GM19239 (cell line): ENCODE data around the gene LEP.
"Not testable (repeated sequence)": the region's sequence is repeated elsewhere in the genome, so short reads cannot be mapped to it uniquely, and the experiment has no call there.

Source experiments
- DNase-seq: peaks from one replicate; pipeline ENCODE4 v3.0.0; 2011; ENCODE audit warnings: low spot score; ENCODE audit not compliant: insufficient read length
- FAIRE-seq: peaks from 2 replicates; lab custom pipeline; 2011; peaks lifted over from hg19 to GRCh38; lab: Jason Lieb, UNC

LEP gene

GRCh38 chr7:128270826-128271272 is 29.8 kb downstream of the LEP start:
- DNase-seq (no peak), FAIRE-seq (no peak)

DNA sequence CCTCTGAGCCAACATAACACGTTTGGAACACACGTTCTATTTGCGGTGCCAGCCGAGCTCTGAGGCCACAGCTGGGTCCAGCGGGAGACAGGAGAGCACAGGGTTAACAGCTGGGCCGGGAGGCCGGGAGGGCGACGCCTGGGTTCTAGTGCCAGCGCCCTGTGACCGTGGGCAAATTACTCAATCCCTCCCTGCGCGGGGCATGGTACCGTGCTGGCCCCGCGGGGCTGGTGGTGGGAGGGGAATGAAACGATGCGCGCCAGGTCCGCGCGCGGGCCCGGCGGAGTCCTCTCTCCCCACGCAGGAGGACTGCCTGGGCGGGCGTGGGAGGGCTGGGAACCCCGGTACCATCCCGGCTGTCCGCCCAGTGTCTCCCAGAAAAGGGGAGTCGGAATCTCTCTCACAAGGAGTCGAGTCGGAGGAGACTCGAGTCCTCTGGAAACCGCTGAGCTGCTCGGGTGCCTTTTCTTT is 30.4 kb downstream of the LEP start:
- FAIRE-seq (no peak), DNase-seq (no peak)

- no peak for FAIRE-seq
- DNase-seq: no peak
Measured at GRCh38 chr7:128271942-128272481, 30.9 kb downstream of the LEP start.

- FAIRE-seq (no peak), DNase-seq (no peak)
Measured at GRCh38 chr7:128274246-128274883, 33.3 kb downstream of the LEP start.

DNA sequence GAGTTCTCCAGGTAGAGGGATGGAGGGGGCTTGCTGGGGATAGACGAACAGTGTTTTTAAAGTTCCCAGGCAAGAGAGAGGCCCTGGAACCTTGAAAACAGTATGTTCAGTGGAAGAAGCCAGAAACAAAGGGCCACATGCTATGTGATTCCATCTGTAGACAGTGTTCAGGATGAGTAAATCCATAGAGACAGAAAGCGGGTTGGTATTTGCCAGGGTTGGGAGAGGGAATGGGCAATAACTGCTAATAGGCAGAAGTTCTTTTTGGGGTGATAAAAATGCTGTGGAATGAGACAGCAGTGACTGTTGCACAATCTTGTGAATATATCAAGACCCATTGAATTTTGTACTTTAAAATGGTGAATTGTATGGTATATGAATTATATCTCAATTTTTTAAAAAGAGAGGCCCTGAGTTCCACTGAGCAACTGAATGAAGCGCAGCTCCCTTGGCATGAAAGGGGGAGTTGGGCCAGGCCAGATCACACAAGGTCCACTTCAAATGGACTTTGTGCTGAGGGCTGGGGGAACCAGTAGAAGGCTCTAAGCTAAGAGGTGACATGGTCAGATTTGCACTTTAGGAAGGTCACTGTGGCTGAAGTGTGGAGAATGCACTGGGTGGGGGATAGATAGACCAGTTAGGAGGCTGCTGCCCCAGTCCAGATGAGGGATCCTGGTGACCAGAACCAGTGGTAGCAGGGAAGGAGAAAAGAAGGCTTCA is 34.0 kb downstream of the LEP start:
- FAIRE-seq: no peak
- no peak for DNase-seq

- FAIRE-seq: no peak
Measured at GRCh38 chr7:128275681-128276080, 34.6 kb downstream of the LEP start.

DNA sequence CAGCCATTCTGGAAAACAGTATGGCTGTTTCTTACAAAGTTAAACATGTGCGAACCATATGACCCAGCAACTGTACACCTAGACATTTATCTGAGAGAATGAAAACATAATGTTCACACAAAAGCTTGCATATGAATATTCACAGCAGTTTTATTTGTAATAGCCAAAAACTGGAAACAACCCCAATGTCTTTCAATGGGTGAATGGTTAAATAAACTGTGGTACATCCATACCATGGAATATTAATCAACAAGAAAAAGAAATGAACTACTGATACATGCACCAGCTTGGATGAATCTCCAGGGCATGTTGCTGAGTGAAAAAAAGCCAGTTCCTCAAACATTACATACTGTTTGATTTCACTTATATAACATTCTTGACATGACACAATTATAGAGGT is 37.3 kb downstream of the LEP start:
- no peak for FAIRE-seq

More at GRCh38 chr7:128275681-128276080, 34.6 kb downstream of the LEP start:
- DNase-seq: no peak

DNA sequence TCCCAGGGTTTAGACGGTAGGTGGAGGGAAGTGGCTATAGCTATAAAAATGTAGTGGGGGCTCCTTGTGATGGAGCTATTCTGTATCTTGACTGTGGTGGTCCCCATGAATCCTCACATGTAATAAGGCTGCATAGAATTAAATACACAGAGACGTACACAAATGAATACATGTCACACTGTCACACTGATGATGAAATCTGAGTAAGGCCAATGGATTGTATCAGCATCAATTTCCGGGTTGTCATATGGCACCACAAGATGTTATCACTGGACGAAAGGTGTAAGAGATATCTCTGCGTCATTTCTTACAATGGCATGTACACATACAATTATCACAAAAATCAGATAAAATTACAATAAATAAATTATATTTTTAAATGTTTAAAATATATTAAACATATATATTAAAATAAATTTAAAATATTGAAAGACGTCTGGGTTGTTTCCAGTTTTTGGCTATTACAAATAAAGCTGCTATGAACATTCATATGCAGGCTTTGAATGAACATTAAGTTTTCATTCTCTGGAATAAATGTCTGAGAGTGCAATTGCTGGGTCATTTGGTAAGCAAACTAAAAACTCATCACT is 38.1 kb downstream of the LEP start:
- no peak for FAIRE-seq
- no peak for DNase-seq

More for the DNA sequence above, 37.3 kb downstream of the LEP start:
- DNase-seq: no peak

DNA sequence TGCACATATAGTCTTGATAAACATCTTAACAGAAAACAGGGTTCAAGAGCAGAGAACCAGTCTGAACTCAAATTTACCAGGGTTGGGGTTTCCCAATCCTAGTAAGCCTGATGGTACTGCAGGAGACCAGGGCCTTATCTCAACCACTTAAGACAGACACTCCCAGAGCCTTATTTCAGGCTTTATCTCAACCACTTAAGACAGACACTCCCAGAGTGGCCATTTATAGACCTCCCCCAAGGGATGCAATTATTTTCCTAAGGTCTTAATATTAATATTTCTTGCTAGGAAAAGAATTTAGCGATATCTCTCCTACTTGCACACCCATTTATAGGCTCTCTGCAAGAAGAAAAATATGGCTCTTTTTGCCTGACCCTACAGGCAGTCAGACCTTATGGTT is 39.4 kb downstream of the LEP start:
- FAIRE-seq, DNase-seq: not testable (repeated sequence)

- FAIRE-seq (no peak), DNase-seq (no peak)
Measured at GRCh38 chr7:128281605-128282380, 40.7 kb downstream of the LEP start.

- no peak for FAIRE-seq
- no peak for DNase-seq
Measured at GRCh38 chr7:128284102-128284501, 43.0 kb downstream of the LEP start.

- FAIRE-seq (no peak), DNase-seq (no peak)
Measured at GRCh38 chr7:128287556-128287955, 46.5 kb downstream of the LEP start.

DNA sequence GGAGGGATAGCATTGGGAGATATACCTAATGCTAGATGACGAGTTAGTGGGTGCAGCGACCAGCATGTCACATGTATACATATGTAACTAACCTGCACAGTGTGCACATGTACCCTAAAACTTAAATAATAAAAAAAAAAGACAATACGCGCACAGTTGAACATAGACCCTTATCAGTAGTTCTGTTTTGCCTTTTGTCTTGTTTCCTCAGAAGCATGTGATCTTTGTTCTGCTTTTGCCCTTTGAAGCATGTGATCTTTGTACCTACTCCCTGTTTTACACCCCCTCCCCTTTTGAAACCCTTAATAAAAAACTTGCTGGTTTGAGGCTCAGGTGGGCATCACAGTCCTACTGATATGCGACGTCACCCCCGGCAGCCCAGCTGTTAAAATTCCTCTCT is 56.9 kb downstream of the LEP start:
- not testable (repeated sequence) for FAIRE-seq

GRCh38 chr7:128299109-128299607 is 58.1 kb downstream of the LEP start:
- no peak for FAIRE-seq

More for the DNA sequence above, 56.9 kb downstream of the LEP start:
- not testable (repeated sequence) for DNase-seq

DNA sequence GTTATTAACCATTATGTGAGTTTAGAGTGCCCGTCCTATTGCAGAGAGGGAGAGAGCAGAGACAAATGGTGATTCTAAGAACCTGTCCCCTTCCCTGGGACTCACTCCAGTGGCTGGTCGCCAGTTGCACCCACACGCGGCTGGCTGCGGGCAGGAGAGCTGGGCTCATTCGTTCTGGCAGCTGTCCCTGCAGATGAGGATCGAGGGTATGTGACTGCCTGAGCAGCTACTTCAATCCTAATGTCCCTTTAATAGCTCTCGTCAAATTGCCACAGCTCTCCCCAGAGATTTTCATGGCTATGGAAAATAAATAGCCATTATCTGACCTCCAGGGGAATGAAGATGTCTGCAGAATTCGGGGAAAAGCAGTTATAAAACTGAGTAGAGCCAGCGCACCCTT is 61.1 kb downstream of the LEP start:
- FAIRE-seq (no peak), DNase-seq (no peak)

More at GRCh38 chr7:128299109-128299607, 58.1 kb downstream of the LEP start:
- DNase-seq: no peak

DNA sequence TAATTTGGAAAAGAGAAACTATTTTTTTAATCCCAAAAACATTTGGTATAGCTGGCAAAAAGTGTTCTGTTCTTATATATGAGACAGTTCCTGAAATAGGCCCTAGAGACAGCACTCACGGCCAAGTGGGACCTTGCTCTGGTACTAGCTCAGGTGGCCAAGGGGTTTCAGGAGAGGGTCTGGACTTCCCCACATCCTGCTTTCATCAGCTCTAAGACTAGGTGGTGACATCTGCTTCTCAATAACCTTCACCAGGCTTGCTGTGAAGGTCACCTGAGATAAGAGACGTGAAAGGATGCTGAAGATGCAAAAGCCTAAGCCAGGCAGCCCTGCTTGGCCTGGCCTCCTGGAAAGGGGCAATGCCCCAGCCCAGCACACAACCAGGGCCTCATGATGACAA is 62.1 kb downstream of the LEP start:
- DNase-seq (no peak), FAIRE-seq (no peak)

DNA sequence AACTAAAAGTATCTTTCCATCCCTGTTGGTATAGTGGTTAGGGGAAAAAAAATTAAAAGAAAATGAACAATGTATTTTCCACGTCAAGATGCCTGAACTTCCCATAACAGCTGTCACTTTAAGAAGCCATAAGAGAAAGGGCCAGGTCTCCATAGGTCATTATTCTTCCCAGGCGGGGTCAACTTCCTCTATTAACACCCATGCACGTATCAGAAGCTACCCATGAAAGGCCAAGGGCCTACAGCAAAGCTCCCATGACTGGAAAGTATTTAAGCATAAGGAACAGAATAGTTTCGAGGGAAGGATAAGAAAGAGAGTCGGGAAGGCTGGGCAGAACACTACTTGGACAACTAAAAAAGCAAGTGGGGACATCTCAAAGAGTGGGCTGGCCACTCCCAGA is 62.6 kb downstream of the LEP start:
- DNase-seq (no peak), FAIRE-seq (no peak)

DNA sequence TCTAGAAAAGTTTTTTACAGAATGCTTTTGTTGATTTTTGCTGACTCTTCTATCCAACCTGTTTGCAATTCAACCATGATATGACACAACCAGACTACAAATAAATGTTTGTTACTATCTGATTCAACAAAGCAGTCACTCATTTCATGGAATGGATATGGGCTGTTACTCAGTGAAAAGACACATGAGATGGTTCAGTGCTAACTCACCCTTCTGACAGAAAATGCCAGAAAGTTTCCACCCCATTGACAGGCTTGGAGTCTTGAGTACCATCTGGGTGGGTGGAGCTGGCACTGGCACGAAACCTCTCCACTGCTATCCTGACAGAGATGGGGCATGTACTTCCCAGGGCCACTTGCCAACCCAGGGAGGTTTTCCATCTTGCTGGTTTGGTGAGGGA is 63.1 kb downstream of the LEP start:
- FAIRE-seq (no peak), DNase-seq (no peak)

GRCh38 chr7:128307061-128307460 is 66.0 kb downstream of the LEP start:
- no peak for FAIRE-seq
- DNase-seq: no peak
